OCI-LY3 (cell line): ENCODE results near the gene GZMM.

Experiments
- H2AFZ ChIP-seq: fragments of 200-600, 300-600 bp; shearing (Covaris generic); 2 replicates; pipeline ENCODE4 v1.6.0; 2014; ENCODE audit warnings: antibody characterized with exemption, low read depth, low read length
- H3K27ac ChIP-seq: fragments of 200-600, 300-600 bp; sonication (generic); 2 replicates; pipeline ENCODE4 v1.5.1; 2014; ENCODE audit warnings: mild to moderate bottlenecking, low read length, moderate library complexity, mixed read lengths
- H3K27me3 ChIP-seq: fragments of 200-600, 300-600 bp; sonication (generic); 2 replicates; pipeline ENCODE4 v1.6.1; 2014; ENCODE audit warnings: low read depth, low read length, mixed read lengths
- H3K36me3 ChIP-seq: fragments of 200-600, 300-600 bp; sonication (generic); replicated peaks from 2 replicates; pipeline ENCODE3; 2014; ENCODE audit warnings: low read depth, low read length, mixed read lengths
- H3K4me1 ChIP-seq: fragments of 300-600, 200-600 bp; sonication (generic); 2 replicates; pipeline ENCODE4 v1.6.1; 2014; ENCODE audit warnings: low read length, mixed read lengths
- H3K4me2 ChIP-seq: fragments of 200-600, 300-600 bp; sonication (generic); 2 replicates; pipeline ENCODE4 v1.6.1; 2014; ENCODE audit warnings: low read length, mixed read lengths
- H3K4me3 ChIP-seq: fragments of 300-600, 200-600 bp; sonication (generic); 2 replicates; pipeline ENCODE4 v1.5.1; 2014; ENCODE audit warnings: antibody characterized with exemption, mild to moderate bottlenecking, low read length, moderate library complexity
- H3K79me2 ChIP-seq: fragments of 300-600, 200-600 bp; shearing (Covaris generic); 2 replicates; pipeline ENCODE4 v1.6.1; 2014; ENCODE audit warnings: mild to moderate bottlenecking, low read length, mixed read lengths
- H3K9ac ChIP-seq: fragments of 300-600, 200-600 bp; shearing (Covaris generic); 2 replicates; pipeline ENCODE4 v1.6.0; 2014; ENCODE audit warnings: mild to moderate bottlenecking, low read length, moderate library complexity
- H3K9me3 ChIP-seq: fragments of 200-600, 300-600 bp; shearing (Covaris generic); 2 replicates; pipeline ENCODE4 v1.6.1; 2014; ENCODE audit warnings: low read length, mixed read lengths; ENCODE audit not compliant: insufficient read depth
- H4K20me1 ChIP-seq: fragments of 200-600, 300-600 bp; sonication (generic); 2 replicates; pipeline ENCODE4 v1.6.1; 2016; ENCODE audit warnings: low read length, mixed read lengths; ENCODE audit not compliant: insufficient read depth
- CTCF ChIP-seq: fragments of 200-600, 300-600 bp; sonication (generic); IDR thresholded peaks from 2 replicates; pipeline ENCODE4 v1.5.1; 2014; ENCODE audit warnings: antibody characterized with exemption, low read length, low read depth
- EZH2phosphoT487 ChIP-seq: fragments of 200-600 bp; shearing (Covaris generic); IDR thresholded peaks from 2 replicates; pipeline ENCODE4 v1.6.1; 2018; ENCODE audit warnings: antibody characterized with exemption, mixed run types, low read depth

The GZMM gene

GRCh38 chr19:588741-589692, 45.2 kb downstream of the GZMM start:
- no peaks in the 10 kb centered on the region for H3K4me1 ChIP-seq
- peaks cover 9% of the 10 kb centered on the region for H4K20me1 ChIP-seq
- no peak overlapping the region for H3K27ac ChIP-seq
- no peak overlapping the region for H3K9ac ChIP-seq
- H3K9me3 ChIP-seq = no peaks in the 10 kb centered on the region
- H2AFZ ChIP-seq = no peak overlapping the region
- no peaks in the 10 kb centered on the region for H3K79me2 ChIP-seq
- H3K27me3 ChIP-seq = no peaks in the 10 kb centered on the region
- no peak overlapping the region for H3K4me3 ChIP-seq
- no peak for TF ChIP-seq EZH2phosphoT487
- no peak for TF ChIP-seq CTCF
- H3K36me3 ChIP-seq = no peaks in the 10 kb centered on the region
- no peak overlapping the region for H3K4me2 ChIP-seq

GRCh38 chr19:589693-590395, 46.0 kb downstream of the GZMM start, which contains the start of gene HCN2:
HCN2 (plus strand) TSS chr19:589881; CDS start chr19:589946, 65 bp downstream.
- no peak within 1 kb of the TSS for H3K4me2 ChIP-seq
- H3K79me2 ChIP-seq = no peaks in the 10 kb centered on the region
- TF ChIP-seq CTCF = no peak
- TF ChIP-seq EZH2phosphoT487 = no peak
- peaks cover 6% of the 10 kb centered on the region; the same call in 1 of the 2 replicates for H4K20me1 ChIP-seq
- no peaks in the 10 kb centered on the region for H3K4me1 ChIP-seq
- no peaks in the 10 kb centered on the region for H3K36me3 ChIP-seq
- no peaks in the 10 kb centered on the region for H3K9me3 ChIP-seq
- no peak within 1 kb of the TSS for H3K4me3 ChIP-seq
- H2AFZ ChIP-seq = no peak within 1 kb of the TSS
- no peak within 1 kb of the TSS for H3K9ac ChIP-seq
- no peaks in the 10 kb centered on the region for H3K27me3 ChIP-seq
- no peak within 1 kb of the TSS for H3K27ac ChIP-seq

GRCh38 chr19:590396-590745, 46.5 kb downstream of the GZMM start:
- Histone ChIP-seq H4K20me1 (peaks cover 6% of the 10 kb centered on the region; the same call in 1 of the 2 replicates), H3K27ac (no peak overlapping the region), H3K4me1 (no peaks in the 10 kb centered on the region), H3K9ac (no peak overlapping the region), H2AFZ (no peak overlapping the region), H3K27me3 (no peaks in the 10 kb centered on the region), H3K36me3 (no peaks in the 10 kb centered on the region), H3K4me3 (no peak overlapping the region), H3K4me2 (no peak overlapping the region), H3K9me3 (no peaks in the 10 kb centered on the region), H3K79me2 (no peaks in the 10 kb centered on the region)
- TF ChIP-seq CTCF (no peak), EZH2phosphoT487 (no peak)

- H3K4me2 ChIP-seq = no peak overlapping the region
- no peak overlapping the region for H2AFZ ChIP-seq
- peaks cover 6% of the 10 kb centered on the region; the same call in 1 of the 2 replicates for H4K20me1 ChIP-seq
- no peaks in the 10 kb centered on the region for H3K4me1 ChIP-seq
- H3K36me3 ChIP-seq = no peaks in the 10 kb centered on the region
- no peaks in the 10 kb centered on the region for H3K27me3 ChIP-seq
- H3K4me3 ChIP-seq = no peak overlapping the region
- no peaks in the 10 kb centered on the region for H3K79me2 ChIP-seq
- TF ChIP-seq EZH2phosphoT487 = no peak
- no peak for TF ChIP-seq CTCF
- no peaks in the 10 kb centered on the region for H3K9me3 ChIP-seq
- no peak overlapping the region for H3K27ac ChIP-seq
- H3K9ac ChIP-seq = no peak overlapping the region
Measured at GRCh38 chr19:590750-591098, 46.9 kb downstream of the GZMM start.
